PFSK-1 (cell line): ENCODE results near the gene GTF2A1.

Experiments
- FOXP2 ChIP-seq: optimal IDR thresholded peaks from 2 replicates; pipeline ENCODE3; 2011; ENCODE audit warnings: borderline replicate concordance, control low read depth, inconsistent platforms; ENCODE audit not compliant: insufficient read depth; ENCODE audit errors: extremely low read length, extremely low read depth
- POLR2AphosphoS5 ChIP-seq: IDR thresholded peaks from 2 replicates; pipeline ENCODE4 v1.6.1; 2012; ENCODE audit warnings: low read depth, mild to moderate bottlenecking, control low read depth, low read length, moderate library complexity
- REST ChIP-seq, 2 experiments: IDR thresholded peaks; 2 replicates each; pipeline versions ENCODE4 v1.6.1 to v1.8.0; 2011 to 2012; ENCODE audit warnings: low read depth in 2 of 2, low read length in 2 of 2, control low read depth in 1 of 2, inconsistent platforms in 1 of 2, mild to moderate bottlenecking in 1 of 2, moderate library complexity in 1 of 2; ENCODE audit not compliant: insufficient read depth in 1 of 2
- SIN3A ChIP-seq: IDR thresholded peaks from 2 replicates; pipeline ENCODE4 v1.6.1; 2012; ENCODE audit warnings: mild to moderate bottlenecking, low read length, moderate library complexity, borderline replicate concordance; ENCODE audit not compliant: insufficient read depth
- TAF1 ChIP-seq: IDR thresholded peaks from 2 replicates; pipeline ENCODE4 v1.6.1; 2012; ENCODE audit warnings: low read length, control low read depth, borderline replicate concordance; ENCODE audit not compliant: insufficient read depth

GTF2A1 gene

GRCh38 chr14:81224222-81224621 lies 3.5 kb upstream of the GTF2A1 start:
- TF ChIP-seq POLR2AphosphoS5 (no peak), TAF1 (no peak), SIN3A (no peak), REST (IDR thresholded peaks at IDR 0.05; ENCODE audit: insufficient read depth in 1 of 2, low read depth in 2 of 2, low read length in 2 of 2) (no peak), FOXP2 (no peak)

- no peak for TF ChIP-seq REST (IDR thresholded peaks at IDR 0.05; ENCODE audit: insufficient read depth in 1 of 2, low read depth in 2 of 2, low read length in 2 of 2)
- no peak for TF ChIP-seq SIN3A
- TF ChIP-seq POLR2AphosphoS5: no peak
- no peak for TF ChIP-seq TAF1
- no peak for TF ChIP-seq FOXP2
Observed at GRCh38 chr14:81222691-81223090, 1.9 kb upstream of the GTF2A1 start.

- TF ChIP-seq FOXP2: no peak
- TF ChIP-seq TAF1: no peak
- TF ChIP-seq REST (IDR thresholded peaks at IDR 0.05; ENCODE audit: insufficient read depth in 1 of 2, low read depth in 2 of 2, low read length in 2 of 2): no peak
- TF ChIP-seq SIN3A: no peak
- no peak for TF ChIP-seq POLR2AphosphoS5
Observed at GRCh38 chr14:81222126-81222525, 1.4 kb upstream of the GTF2A1 start.

- TF ChIP-seq SIN3A (no peak), REST (IDR thresholded peaks at IDR 0.05; ENCODE audit: insufficient read depth in 1 of 2, low read depth in 2 of 2, low read length in 2 of 2) (no peak), TAF1 (no peak), FOXP2 (no peak), POLR2AphosphoS5 (no peak)
Observed at GRCh38 chr14:81221579-81222102, 882 bp upstream of the GTF2A1 start.

- TF ChIP-seq SIN3A (no peak), FOXP2 (no peak), REST (IDR thresholded peaks at IDR 0.05; ENCODE audit: insufficient read depth in 1 of 2, low read depth in 2 of 2, low read length in 2 of 2) (no peak), TAF1 (no peak), POLR2AphosphoS5 (no peak)
Observed at GRCh38 chr14:81220580-81220829, 254 bp downstream of the GTF2A1 start.
